Measurements from ENCODE around the gene OR10A7.

DNA sequence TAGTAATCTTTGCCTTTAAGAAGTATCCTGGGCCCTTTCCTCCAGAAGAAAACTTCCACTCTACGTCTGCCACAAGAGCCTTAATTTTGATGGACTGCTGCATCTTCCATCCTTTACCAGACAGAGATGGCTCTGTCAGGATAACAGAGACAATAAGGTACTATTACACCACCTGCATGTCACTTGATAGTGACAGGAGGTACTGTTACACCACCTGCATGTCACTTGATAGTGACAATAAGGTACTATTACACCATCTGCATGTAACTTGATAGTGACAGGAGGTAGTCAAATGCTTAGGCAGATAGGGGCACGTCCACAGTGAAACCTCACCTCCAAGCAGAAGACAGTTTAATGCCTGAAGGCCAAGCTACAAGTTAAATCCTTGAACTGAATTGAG lies 37.5 kb downstream of the OR10A7 start:
- TF ChIP-seq, protein P1, sequence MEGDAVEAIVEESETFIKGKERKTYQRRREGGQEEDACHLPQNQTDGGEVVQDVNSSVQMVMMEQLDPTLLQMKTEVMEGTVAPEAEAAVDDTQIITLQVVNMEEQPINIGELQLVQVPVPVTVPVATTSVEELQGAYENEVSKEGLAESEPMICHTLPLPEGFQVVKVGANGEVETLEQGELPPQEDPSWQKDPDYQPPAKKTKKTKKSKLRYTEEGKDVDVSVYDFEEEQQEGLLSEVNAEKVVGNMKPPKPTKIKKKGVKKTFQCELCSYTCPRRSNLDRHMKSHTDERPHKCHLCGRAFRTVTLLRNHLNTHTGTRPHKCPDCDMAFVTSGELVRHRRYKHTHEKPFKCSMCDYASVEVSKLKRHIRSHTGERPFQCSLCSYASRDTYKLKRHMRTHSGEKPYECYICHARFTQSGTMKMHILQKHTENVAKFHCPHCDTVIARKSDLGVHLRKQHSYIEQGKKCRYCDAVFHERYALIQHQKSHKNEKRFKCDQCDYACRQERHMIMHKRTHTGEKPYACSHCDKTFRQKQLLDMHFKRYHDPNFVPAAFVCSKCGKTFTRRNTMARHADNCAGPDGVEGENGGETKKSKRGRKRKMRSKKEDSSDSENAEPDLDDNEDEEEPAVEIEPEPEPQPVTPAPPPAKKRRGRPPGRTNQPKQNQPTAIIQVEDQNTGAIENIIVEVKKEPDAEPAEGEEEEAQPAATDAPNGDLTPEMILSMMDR (IDR thresholded peaks at IDR 0.05), result no peak
- TF ChIP-seq EZH2 (IDR thresholded peaks at IDR 0.05; ENCODE audit: borderline replicate concordance, insufficient read depth, low read depth, low read length, poor library complexity, severe bottlenecking), result no peak
